D721Med (cell line): ENCODE measurements around the gene TOR2A.

Source experiments
- DNase-seq: peaks from one replicate; pipeline ENCODE4 v3.0.0; 2011; ENCODE audit warnings: low spot score; ENCODE audit not compliant: insufficient read length
- FAIRE-seq: peaks from 2 replicates; lab custom pipeline; 2011; peaks lifted over from hg19 to GRCh38; lab: Jason Lieb, UNC
- TF ChIP-seq, protein P1 (sequence below): IDR thresholded peaks from 2 replicates; pipeline ENCODE4 v1.5.1; 2012; ENCODE audit warnings: mild to moderate bottlenecking, control low read depth; ENCODE audit not compliant: insufficient read depth; ENCODE audit errors: missing control alignments

Gene TOR2A

DNA sequence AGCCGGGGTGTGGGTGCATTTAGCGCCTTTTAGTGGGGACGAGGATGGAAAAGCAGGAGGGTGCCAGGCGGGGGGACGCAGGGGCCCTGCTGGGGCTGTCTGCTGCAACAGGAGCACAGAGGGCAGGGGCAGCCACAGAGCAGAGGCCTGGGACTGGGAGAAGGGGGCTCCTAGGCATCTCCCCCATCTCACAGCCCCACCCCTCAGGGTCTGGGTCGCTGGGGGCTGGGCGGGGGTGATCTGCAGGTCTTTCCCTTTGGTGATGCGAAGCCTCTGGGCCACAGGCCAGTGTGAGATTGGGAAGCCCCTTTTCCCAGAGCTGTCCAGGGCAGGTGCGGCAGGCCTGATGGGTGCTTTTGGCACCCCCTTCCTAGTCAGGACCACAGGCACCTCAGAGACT, 4.8 kb downstream of the TOR2A start:
- FAIRE-seq (no peak), DNase-seq (no peak)
- TF ChIP-seq, protein P1, sequence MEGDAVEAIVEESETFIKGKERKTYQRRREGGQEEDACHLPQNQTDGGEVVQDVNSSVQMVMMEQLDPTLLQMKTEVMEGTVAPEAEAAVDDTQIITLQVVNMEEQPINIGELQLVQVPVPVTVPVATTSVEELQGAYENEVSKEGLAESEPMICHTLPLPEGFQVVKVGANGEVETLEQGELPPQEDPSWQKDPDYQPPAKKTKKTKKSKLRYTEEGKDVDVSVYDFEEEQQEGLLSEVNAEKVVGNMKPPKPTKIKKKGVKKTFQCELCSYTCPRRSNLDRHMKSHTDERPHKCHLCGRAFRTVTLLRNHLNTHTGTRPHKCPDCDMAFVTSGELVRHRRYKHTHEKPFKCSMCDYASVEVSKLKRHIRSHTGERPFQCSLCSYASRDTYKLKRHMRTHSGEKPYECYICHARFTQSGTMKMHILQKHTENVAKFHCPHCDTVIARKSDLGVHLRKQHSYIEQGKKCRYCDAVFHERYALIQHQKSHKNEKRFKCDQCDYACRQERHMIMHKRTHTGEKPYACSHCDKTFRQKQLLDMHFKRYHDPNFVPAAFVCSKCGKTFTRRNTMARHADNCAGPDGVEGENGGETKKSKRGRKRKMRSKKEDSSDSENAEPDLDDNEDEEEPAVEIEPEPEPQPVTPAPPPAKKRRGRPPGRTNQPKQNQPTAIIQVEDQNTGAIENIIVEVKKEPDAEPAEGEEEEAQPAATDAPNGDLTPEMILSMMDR = no peak

DNA sequence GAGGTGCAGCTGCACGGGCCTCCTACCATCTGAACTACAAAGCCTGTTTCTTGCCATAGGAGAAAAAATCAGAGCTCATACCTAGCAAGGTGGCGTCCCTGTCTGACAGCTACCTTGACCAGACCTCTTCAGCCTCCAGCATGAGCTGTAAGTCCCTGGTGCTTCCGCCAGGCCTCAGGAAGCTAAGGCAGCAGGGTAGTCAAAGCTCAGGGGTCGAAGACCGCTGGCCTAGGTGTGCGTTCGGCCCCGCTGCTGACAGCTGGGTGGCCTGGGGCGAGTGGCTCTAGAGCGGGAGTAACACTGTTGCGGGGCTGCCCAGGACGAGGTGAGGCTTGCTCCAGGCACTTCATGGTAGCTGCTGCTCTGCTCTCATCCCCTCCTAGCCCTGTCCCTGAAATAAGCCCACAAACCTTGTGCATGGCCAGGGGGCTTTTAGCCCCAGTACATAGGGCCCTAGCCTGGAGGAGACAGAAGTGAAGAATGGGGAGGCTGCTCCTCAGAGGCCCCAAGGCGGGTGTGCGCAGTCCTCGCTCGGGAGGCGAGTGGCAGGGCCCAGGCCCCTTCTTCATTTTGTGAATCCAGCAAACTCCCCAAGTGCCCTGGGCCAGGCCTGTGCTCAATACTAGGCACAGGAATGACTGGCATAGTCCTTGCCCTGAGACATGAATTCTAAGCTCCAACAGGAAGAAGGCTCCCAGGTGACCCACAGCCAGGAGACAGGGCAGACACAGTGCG, 5.4 kb downstream of the TOR2A start:
- DNase-seq = no peak
- TF ChIP-seq, protein P1 = no peak
- no peak for FAIRE-seq

DNA sequence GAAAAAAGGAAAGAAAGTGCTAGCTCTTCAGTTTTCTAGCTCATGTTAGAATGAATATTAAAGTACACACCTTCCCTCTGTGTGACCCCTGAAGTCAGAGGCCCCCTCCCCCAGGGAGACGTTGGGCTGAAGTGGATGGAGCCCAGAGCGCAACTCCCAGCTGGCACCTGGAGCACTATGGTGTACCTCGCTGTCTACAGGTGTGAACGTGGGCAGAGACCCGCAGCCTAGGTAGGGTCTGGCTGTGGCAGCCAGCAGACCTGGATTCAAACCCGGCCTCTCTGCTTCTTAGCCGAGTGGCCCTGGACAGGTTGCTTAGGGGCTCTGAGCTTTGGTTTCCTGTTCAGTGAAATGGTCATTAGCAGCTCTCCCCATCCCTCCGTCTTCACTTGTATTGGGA, 6.3 kb downstream of the TOR2A start:
- DNase-seq (no peak), FAIRE-seq (no peak)
- TF ChIP-seq, protein P1 = no peak

DNA sequence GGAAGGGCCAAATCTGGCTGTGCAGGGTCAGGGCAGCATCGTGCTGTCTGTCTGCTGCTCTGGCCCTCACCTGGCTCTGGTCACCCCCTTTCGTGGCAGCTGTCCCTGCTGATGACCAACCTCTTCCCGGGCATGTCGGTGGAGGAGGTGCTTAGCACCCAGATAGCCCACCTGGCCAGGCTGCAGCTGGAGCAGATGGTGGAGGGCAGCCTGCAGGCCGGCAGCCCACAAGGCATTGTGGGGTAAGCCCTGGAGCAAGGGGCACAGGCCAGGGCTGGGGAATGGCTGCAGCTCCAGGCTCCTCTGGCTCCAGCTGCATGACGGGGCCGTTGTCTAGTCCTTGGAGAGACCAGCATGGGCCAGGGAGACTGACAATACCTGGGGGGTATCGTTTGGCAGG, 8.2 kb downstream of the TOR2A start:
- DNase-seq (no peak), FAIRE-seq (no peak)
- TF ChIP-seq, protein P1 = no peak

DNA sequence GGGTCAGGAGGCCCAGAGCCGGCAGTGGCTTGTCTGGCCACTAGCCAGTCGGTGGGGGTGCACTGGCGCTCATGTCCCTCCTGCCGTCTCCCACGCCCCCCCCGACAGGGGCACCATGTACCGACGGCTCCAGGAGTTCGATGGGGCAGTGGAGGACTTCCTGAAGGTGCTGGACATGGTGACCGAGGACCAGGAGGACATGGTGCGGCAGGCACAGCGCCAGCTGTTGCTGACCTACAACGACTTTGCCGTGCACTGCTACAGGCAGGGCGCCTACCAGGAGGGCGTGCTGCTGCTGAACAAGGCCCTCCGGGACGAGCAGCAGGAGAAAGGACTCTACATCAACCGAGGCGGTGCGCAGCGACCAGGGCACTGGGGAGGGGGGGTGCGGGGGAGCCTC, 11.1 kb downstream of the TOR2A start:
- FAIRE-seq (no peak), DNase-seq (no peak)
- TF ChIP-seq, protein P1 = no peak

DNA sequence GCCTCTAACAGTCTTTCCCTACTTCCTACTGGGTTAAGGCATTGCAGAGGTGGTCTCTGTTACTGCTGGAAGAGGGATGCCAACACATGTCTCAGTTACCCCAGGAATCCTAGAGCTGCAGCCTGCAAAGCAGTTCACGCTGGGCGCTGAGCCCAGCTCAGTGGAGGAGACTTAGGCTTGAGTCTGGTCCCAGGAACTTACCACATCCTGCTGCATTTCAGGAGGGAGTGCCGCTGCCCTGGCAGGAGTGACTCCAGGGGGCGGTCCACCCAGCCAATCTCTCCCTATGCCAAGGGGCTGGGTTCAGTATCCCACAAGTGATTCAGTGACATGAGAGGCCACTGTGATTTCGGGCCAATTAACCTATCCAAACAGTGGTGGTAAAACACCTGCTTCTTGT, 11.7 kb downstream of the TOR2A start:
- DNase-seq (no peak), FAIRE-seq (no peak)
- TF ChIP-seq, protein P1 = no peak

DNA sequence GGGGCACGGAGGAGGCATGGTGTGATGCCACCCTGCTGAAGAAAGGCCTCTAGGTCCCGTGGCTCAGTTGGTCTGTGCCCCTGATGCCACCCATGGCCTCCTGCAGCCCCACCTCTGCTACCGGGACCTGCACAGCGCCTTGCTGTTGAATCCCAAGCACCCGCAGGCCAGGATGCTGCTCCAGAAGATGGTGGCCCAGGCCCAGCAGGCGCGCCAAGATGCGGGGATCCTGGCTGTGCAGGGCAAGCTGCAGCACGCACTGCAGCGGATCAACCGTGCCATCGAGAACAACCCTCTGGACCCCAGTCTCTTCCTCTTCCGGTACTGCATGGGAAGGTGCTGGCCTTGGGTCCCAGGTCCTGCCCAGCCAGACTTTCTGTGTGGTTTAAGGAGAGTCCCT, 12.1 kb downstream of the TOR2A start:
- TF ChIP-seq, protein P1 = no peak
- no peak for FAIRE-seq
- DNase-seq = no peak
